Sigmoid colon (tissue), 4 donors: Measurements from ENCODE around the gene RER1.

Experiments
- CTCF ChIP-seq, 4 experiments: fragments of 450-650 bp in 3 of 4; fragments of 200-600 bp in 1 of 4; IDR thresholded peaks; one replicate each; pipeline ENCODE4 v1.5.1; 2016 to 2019; ENCODE audit warnings: antibody characterized with exemption in 4 of 4, mild to moderate bottlenecking in 3 of 4, moderate library complexity in 2 of 4
- EP300 ChIP-seq, 4 donors: sonication (generic); formaldehyde crosslinking; IDR thresholded peaks; one replicate each; pipeline ENCODE4 v1.6.1; 2017; ENCODE audit warnings: antibody characterized with exemption in 4 of 4
- POLR2A ChIP-seq, 2 donors: fragments of 450-650 bp; IDR thresholded peaks; one replicate each; pipeline ENCODE4 v1.6.1; 2016; ENCODE audit warnings: antibody characterized with exemption in 2 of 2, mild to moderate bottlenecking in 2 of 2, moderate library complexity in 2 of 2

- TF ChIP-seq CTCF (IDR thresholded peaks at IDR 0.05) = no peak
- no peak for TF ChIP-seq POLR2A (IDR thresholded peaks at IDR 0.05)
- TF ChIP-seq EP300 (IDR thresholded peaks at IDR 0.05) = no peak
Observed at GRCh38 chr1:2445162-2445822, 53.7 kb downstream of the RER1 start.
